ENCODE results near the gene MRNIP.

Gene MRNIP

DNA sequence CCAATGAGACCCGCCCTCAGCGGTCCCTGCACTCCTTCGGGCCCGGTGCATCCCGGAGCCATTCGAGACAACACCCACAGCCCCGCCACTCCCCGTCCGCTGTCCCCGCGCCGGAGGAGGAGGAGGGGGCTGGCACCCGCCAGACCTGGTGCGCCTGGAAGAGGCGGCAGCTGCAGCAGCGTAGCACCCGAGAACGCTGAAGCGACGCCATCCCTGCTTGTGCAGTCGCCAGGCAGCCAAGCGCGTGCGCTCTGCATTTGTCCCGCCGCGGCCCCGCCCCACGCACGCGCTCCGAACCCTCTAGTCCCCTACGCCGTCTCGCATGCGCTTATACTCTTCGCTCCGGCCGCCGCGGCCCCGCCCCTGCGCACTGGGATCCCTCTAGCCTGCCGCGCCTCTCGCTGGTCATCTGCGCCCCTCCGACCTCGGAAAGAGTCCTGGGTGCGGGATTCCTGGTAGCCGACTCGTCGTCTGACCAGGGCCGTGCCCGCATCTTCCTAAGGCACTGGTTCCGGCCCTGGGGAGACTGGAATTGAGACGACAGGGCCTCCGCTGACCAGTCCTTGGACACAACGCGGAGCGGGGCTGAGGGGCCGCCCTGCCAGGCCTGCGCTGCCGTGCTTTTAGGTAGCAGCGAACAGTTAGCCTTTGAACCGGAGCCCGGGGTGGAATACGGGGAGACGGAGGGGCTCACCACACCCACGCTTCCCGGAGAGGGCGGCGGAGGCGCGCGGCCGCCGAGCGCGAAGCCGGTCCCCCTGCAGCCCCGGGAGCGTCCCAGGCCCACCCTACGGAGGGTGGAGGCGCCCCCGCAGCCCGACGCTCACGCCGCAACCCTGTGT lies at the start of gene MRNIP:
Gene MRNIP (minus strand): TSS at position 232 of the 842 bp plus-strand sequence. CDS start 21 bp downstream, at position 211.
- peak; percentile 90 to 96 for DNase-seq

DNA sequence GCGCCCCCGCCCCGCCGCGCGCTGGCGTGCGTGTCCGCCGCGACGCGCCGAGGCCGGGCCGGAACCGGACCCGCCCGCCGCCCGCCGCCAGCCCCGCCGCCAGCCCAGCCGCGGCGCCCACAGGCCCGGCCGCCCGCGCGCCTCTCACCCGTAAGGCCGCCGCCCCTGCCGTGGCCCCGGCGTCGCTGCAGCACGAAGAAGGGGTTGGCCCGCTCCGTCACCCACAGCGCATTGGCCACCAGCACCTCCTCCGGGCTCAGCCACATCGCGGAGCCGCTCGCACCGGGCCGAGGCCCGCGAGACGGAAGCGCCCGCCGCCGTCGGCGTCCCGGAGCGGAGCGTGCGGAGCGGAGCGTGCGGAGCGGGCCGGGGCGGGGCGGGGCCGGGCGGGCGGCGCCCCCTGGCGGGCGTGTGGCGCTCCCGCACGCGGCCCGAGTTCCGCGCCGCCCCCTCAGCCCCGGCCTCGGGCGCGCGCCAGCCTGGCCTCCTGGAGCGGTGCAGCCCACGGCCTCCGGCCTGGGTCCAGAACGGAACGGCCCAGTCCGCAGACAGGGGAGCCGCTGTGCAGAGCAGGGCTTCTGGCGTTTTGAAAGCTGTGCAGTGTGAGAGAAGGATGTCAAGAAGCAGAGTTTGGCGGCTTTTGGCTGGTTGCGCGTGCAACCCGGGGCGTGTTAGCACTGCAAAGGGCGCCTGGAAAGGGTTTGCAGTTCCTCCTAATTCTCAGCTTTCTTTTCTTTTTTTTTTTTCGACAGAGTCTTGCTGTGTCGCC lies 49.1 kb upstream of the MRNIP start, which contains the start of gene TBC1D9B:
Gene TBC1D9B (minus strand): TSS at position 342 of the 769 bp plus-strand sequence. CDS start 76 bp downstream, at position 266.
- DNase-seq = peak; percentile 14 to 54

GRCh38 chr5:179906795-179907555 lies 48.4 kb upstream of the MRNIP start:
- DNase-seq = no peak

- DNase-seq = no peak
Observed at GRCh38 chr5:179906294-179906794, 47.7 kb upstream of the MRNIP start.

GRCh38 chr5:179905161-179905560 lies 46.5 kb upstream of the MRNIP start:
- DNase-seq = no peak

GRCh38 chr5:179904463-179905160 lies 46.0 kb upstream of the MRNIP start:
- DNase-seq = no peak

- DNase-seq = no peak
Observed at GRCh38 chr5:179902763-179903158, 44.1 kb upstream of the MRNIP start.

DNA sequence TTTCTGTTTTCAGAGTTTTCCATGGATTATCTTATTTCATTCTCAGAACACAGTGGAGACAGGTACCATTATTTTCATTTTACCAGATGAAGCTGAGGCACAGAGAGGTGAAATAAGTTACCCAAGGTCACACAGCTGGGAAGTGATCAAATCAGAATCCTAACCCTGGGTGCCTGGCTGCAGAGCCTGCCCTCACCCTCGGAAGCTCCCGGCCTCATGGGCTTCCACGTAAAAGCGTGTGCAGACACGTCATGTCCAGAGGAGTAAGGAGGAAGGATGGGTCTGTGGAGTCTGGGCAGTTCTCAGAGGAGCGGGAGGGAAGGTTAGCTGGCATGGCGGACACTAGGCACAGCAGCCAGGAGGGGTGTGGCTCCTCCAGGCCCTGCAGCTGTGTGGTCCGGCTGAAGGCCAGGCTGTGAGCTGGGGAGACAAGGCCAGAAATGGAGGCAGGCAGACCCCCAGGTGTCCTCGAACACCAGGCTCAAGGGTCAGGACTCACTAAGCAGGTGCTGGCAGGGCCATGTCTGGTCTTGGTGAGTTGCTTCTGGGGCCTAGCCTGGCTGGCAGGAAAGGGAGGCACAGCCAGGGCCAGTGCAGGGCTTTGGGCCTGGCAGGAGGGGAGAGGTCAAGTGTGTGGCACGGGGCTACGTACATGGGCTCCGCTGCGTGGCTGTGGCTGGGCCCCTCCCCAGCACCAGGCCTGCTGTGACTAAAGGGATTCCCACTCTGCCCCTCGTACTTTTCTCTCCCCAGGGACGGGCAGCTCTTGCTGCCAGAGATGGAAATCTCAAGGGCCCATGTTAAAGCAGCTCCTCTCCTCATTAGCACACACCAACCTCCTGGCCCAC lies 43.5 kb upstream of the MRNIP start:
- DNase-seq = no peak

- no peak for DNase-seq
Observed at GRCh38 chr5:179901462-179901861, 42.8 kb upstream of the MRNIP start.

DNA sequence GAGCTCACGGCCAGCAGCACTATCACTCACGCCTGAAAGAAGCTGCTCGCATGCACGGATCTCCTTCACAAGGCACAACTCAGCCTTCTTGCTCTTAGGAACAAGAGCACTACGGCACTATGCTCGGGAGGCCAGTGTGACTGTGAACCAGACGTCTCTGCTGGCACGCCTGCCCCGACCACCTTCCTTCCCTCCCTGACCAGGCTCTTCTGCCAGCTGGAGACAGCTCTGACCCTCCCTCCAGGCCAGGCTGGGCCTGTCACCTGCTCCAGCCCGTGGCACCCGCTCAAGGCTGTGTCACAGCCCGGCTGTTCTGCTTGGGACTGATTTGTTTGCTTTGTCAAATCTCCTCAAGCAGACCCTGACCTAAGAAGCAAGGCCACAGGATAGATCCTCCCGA lies 42.1 kb upstream of the MRNIP start:
- no peak for DNase-seq

DNA sequence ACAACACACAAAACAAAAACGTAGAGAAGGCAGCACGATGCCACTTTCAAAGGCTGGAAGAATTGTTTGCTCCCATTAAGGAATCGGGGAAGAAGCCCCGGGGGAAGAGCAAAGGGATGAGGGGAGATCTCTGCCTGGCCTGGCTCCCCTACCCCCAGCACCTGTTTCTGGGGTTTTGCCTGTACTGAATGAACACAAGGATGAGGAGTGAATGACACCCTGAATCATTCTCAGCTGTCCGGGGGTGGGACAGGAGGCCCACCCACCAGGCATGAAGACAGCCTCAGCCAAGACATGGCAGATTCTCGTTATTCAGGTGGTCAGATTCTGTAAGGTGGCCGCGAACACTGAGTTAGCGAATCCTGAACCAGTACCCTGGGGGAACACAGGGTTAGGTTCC lies 41.6 kb upstream of the MRNIP start:
- DNase-seq = no peak

GRCh38 chr5:179895861-179896260 lies 37.2 kb upstream of the MRNIP start:
- no peak for DNase-seq

DNA sequence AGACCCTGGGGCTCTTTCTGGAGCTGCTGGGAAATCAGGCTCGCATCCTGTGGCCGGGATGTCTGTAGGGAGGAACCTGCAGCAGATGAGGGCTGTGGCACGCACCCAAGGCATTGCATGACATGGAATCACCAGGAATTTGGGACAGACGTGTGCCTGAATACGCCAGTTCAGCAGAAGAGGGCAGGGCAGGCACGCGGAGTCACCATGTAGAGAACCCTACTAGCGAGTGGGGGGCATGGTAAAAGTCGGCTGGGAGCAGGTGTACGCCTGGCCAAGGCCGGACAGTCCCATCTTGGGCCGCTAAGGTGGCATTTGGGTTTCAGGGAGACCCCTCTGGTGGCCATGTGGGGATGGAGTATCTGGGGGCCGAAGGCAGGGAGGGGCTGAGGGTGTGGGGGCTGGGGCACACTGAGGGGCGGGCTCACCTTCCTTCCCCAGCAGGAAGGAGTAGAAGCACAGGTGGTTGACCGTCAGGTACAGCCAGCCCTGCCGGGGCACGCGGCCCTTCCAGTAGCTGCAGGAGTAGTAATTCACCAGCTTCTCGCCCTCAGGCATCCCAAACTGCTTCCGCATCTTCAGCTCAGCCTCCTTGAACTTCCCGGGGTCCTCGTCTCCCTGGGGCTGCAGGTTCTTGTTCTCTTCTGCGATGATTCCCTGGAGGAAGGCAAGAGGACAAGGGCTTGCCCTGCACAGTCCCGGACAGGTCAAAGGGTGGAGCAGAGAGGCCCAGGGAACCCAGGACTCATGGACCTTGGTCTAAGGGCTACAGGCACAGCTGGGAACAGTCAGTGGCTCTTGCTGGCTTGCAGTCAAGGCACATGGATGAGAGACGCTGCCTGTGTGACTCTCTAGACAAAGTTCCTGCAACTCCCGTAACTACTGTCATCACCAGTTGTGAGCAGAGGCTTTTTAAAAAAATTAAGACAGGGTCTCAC lies 35.6 kb upstream of the MRNIP start:
- DNase-seq = no peak

DNA sequence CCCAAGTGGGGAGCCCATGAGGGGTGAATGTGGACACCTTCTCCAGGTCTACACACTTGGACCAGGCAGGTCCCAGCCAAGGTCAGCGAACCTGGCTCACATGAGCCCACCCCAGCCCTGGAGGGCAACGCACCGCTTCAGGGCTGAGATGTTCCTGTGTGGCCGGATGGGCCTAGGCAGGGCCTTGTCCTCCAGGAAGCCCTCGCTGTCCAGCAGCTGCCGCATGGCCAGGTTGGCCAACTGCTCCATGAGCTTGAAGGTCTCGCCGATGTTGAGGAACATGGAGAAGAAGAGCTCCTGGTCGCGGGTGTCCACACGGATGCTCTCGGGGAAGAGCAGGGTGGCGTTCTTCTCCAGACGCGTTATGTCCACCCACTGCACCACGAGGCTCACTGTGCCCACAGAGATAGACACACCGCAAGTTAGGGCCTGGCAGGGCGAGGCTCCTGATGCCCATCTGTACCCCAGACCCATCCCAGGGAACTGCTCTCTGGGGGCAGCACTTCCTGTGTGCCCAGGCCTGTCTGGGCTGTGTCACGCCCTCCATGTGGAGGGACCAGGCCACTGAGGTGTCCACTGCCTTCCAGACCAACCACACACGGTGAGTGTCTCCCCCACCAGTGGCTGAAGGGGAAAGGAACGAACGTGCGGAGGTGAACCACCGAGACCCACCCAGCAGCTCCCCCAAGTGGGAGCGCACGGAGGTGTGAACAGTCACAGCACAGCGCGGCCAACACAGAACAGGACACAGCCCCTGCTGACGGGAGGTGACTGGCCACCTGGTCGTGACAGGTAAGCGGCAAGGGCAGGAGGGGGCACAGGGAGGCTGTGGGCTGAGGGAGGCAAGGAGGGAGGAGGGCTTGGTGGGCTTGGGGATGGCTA lies 34.7 kb upstream of the MRNIP start:
- DNase-seq = no peak

GRCh38 chr5:179892255-179892654 lies 33.6 kb upstream of the MRNIP start:
- no peak for DNase-seq

- DNase-seq = no peak
Observed at GRCh38 chr5:179890751-179891682, 32.4 kb upstream of the MRNIP start.

DNA sequence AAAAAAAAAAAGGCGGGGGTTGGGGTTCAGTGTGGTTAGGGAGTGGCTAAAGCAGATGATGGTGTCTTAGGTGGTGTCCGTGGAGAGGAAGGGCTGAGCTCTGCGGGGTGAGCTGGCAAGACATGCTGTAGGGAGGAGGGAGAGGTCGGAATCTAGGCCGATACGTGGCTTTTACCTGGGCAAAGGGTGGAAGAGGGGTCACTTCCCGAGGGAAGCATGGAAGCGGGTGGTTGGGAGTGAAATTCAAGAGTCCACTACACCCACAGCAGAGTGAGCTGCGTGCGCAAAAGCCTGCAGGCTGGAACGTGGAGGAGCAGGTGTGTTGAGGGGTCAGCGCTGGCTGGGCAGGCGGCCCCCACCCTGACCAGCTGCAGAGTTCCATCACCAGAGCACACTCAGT lies 31.3 kb upstream of the MRNIP start:
- no peak for DNase-seq

DNA sequence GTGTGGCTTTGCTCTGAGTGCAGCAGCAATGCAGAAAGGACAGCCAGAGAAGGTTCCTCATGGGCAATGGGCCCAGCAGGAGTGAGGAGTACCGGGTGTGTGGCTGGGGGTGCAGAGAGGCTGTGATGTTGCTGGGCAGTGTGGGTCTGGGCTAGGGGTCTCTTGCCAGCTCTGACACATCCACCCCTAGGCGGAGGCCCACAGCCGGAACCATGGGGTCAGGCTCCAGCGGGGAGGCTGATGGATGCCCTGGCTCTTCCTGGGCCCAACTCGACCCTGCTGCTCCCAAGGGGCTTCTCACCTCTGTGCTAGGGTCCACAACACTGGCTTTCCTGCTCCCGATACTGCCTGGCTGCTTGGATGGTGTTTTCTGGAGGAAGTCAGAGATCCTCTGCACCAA lies 29.2 kb upstream of the MRNIP start:
- DNase-seq = no peak

Data from SHP77 (cell line).